Measurements from ENCODE around the gene WDR47.
"Not testable (repeated sequence)": the region's sequence is repeated elsewhere in the genome, so short reads cannot be mapped to it uniquely, and the experiment has no call there.

WDR47 gene

DNA sequence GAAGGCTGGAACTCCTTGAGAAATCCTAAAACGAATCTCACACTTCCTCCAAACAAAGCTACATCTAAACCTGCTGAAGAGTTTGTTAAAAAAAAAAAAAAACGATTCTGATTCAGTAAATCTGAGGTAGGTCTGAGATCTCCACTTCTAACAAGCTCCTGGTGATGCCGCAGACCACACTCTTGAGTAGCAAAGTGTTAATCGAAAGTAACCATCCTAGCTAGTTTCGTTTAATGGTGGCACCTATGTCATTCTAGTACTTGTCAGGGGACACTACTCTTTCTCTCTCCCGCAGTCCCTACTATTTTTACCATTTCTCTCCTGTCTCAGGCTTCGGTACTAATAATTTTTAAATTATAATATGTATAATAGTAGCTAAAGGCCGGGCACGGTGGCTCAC lies 80.7 kb downstream of the WDR47 start:
- H3K27ac ChIP-seq (ENCODE audit: low read length) = no peak overlapping the region
- H3K9me3 ChIP-seq (ENCODE audit: control insufficient read depth in 1 of 2, low read length in 2 of 2) = no peaks in the 10 kb centered on the region
- H3K4me3 ChIP-seq (ENCODE audit: low read depth in 1 of 2, low read length in 2 of 2) = no peak overlapping the region
- no peaks in the 10 kb centered on the region for H3K36me3 ChIP-seq (ENCODE audit: control insufficient read depth in 1 of 2, insufficient read depth in 2 of 2, low read length in 2 of 2)
- H3K4me1 ChIP-seq (ENCODE audit: control insufficient read depth in 1 of 2, insufficient read depth in 2 of 2, low read length in 2 of 2) = peaks cover 10 to 14% of the 10 kb centered on the region in 2 donors
- H3K27me3 ChIP-seq (ENCODE audit: low read depth, low read length) = no peaks in the 10 kb centered on the region

DNA sequence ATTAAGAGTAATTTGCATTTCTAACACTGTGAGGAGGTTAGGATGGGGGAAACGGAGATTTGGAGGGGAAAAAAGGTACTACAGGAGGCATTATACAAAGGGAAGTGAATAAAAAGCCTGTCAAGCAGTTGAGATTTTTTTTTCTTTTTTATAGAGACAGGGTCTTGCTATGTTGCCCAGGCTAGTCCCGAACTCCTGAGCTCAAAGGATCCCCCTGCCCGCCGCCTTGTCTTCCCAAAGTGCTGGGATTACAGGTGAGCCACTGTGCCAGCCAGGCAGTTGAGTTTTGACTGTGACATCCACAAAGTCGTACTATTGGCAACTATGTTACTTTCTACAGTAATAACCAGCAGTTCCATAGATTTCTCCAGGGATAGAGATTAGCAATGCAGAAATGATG lies 81.2 kb downstream of the WDR47 start:
- Histone ChIP-seq H3K27ac (ENCODE audit: low read length) (no peak overlapping the region), H3K4me1 (ENCODE audit: control insufficient read depth in 1 of 2, insufficient read depth in 2 of 2, low read length in 2 of 2) (peaks cover 10 to 14% of the 10 kb centered on the region in 2 donors)

DNA sequence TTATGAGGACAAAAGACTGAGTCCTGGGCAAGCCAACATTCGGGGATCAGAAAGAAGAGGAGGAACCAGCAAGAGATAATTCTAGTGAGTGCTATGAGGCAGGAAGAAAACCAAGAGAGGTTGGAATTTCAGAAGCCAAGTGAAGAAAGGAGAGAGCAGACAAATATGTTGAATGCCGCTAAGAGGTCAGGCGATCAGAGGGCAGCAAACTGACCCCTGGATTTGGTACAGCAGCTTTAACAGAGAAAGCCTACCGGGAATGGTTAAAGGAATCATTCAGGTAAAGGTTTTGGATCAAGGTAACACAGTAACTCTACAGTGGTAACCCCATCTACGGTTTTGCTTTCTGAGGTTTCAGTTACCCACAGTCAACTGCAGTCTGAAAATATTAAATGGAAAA lies 84.0 kb downstream of the WDR47 start:
- H3K4me3 ChIP-seq (ENCODE audit: low read depth in 1 of 2, low read length in 2 of 2) = no peak overlapping the region
- no peaks in the 10 kb centered on the region for H3K27me3 ChIP-seq (ENCODE audit: low read depth, low read length)
- H3K27ac ChIP-seq (ENCODE audit: low read length) = no peak overlapping the region
- H3K4me1 ChIP-seq (ENCODE audit: control insufficient read depth in 1 of 2, insufficient read depth in 2 of 2, low read length in 2 of 2) = peaks cover 10 to 14% of the 10 kb centered on the region in 2 donors
- H3K9me3 ChIP-seq (ENCODE audit: control insufficient read depth in 1 of 2, low read length in 2 of 2) = no peaks in the 10 kb centered on the region
- H3K36me3 ChIP-seq (ENCODE audit: control insufficient read depth in 1 of 2, insufficient read depth in 2 of 2, low read length in 2 of 2) = peaks cover 0 to 10% of the 10 kb centered on the region in 2 donors

More for the DNA sequence above, 81.2 kb downstream of the WDR47 start:
- Histone ChIP-seq H3K27me3 (ENCODE audit: low read depth, low read length) (no peaks in the 10 kb centered on the region), H3K9me3 (ENCODE audit: control insufficient read depth in 1 of 2, low read length in 2 of 2) (no peaks in the 10 kb centered on the region), H3K36me3 (ENCODE audit: control insufficient read depth in 1 of 2, insufficient read depth in 2 of 2, low read length in 2 of 2) (no peaks in the 10 kb centered on the region), H3K4me3 (ENCODE audit: low read depth in 1 of 2, low read length in 2 of 2) (no peak overlapping the region)

DNA sequence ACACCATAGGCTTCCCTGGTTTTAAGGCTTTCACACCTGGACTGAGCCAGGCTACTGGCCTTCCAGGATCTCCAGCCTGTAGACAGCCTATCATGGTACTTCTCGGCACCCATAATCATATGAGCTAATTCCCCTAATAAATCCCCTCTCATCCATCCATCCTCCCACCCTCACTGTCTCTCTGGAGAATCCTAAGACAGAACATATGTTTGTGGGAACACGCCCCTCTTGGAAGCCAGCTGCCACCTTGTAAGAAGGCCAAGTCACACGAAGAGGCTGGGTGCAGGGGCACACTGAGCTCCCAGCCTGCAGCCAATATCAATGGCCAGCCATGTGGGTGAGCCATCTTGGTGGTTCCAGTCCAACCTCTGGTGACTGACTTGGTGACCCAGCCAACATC lies 86.0 kb downstream of the WDR47 start:
- Histone ChIP-seq H3K27me3 (ENCODE audit: low read depth, low read length) (no peaks in the 10 kb centered on the region), H3K36me3 (ENCODE audit: control insufficient read depth in 1 of 2, insufficient read depth in 2 of 2, low read length in 2 of 2) (peaks cover 0 to 10% of the 10 kb centered on the region in 2 donors), H3K27ac (ENCODE audit: low read length) (no peak overlapping the region), H3K9me3 (ENCODE audit: control insufficient read depth in 1 of 2, low read length in 2 of 2) (no peaks in the 10 kb centered on the region), H3K4me3 (ENCODE audit: low read depth in 1 of 2, low read length in 2 of 2) (no peak overlapping the region), H3K4me1 (ENCODE audit: control insufficient read depth in 1 of 2, insufficient read depth in 2 of 2, low read length in 2 of 2) (peaks cover under 1 to 3% of the 10 kb centered on the region in 2 donors)

DNA sequence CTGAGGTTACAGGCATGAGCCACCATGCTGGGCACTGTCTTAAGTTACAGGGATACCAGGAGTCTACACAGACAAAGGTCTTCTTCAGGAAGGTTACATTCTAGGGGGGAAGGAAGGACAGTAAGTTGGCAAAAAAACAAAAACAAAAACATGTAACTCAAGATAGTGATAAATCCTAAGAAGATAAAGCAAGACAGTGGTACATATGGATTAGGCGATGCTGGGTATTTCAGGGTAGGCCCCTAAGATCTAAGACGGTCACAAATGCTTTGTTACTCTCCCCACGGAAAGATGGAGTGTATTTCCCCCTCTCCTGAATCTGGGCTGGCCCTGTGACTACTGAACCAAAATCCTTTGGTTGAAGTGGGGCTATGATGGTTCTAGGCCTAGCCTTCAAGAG lies 86.8 kb downstream of the WDR47 start:
- Histone ChIP-seq H3K9me3 (ENCODE audit: control insufficient read depth in 1 of 2, low read length in 2 of 2) (no peaks in the 10 kb centered on the region), H3K36me3 (ENCODE audit: control insufficient read depth in 1 of 2, insufficient read depth in 2 of 2, low read length in 2 of 2) (peaks cover 0 to 10% of the 10 kb centered on the region in 2 donors), H3K27ac (ENCODE audit: low read length) (no peak overlapping the region), H3K4me1 (ENCODE audit: control insufficient read depth in 1 of 2, insufficient read depth in 2 of 2, low read length in 2 of 2) (no peaks in the 10 kb centered on the region), H3K27me3 (ENCODE audit: low read depth, low read length) (no peaks in the 10 kb centered on the region), H3K4me3 (ENCODE audit: low read depth in 1 of 2, low read length in 2 of 2) (no peak overlapping the region)

DNA sequence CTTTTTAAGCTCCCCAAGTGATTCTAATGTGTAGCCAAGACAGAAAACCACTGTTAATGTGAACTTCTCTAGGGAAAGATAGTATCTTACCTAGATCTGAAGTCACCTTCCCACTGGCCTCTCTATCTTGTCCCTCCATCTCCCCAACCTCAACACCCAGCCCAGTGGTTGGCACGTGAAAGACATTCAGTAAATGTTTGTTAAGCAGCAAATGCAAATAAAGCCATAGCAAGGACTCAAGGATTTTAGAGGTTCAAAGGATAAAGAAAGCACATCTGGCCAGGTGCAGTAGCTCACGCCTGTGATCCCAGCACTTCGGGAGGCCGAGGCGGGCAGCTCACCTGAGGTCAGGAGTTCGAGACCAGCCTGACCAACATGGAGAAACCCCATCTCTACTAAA lies 88.5 kb downstream of the WDR47 start:
- H3K9me3 ChIP-seq (ENCODE audit: control insufficient read depth in 1 of 2, low read length in 2 of 2) = no peaks in the 10 kb centered on the region
- peaks cover under 1 to 6% of the 10 kb centered on the region in 2 donors for H3K4me1 ChIP-seq (ENCODE audit: control insufficient read depth in 1 of 2, insufficient read depth in 2 of 2, low read length in 2 of 2)
- H3K27me3 ChIP-seq (ENCODE audit: low read depth, low read length) = no peaks in the 10 kb centered on the region
- H3K27ac ChIP-seq (ENCODE audit: low read length) = no peak overlapping the region
- H3K36me3 ChIP-seq (ENCODE audit: control insufficient read depth in 1 of 2, insufficient read depth in 2 of 2, low read length in 2 of 2) = peaks cover 0 to 10% of the 10 kb centered on the region in 2 donors
- H3K4me3 ChIP-seq (ENCODE audit: low read depth in 1 of 2, low read length in 2 of 2) = no peak overlapping the region

DNA sequence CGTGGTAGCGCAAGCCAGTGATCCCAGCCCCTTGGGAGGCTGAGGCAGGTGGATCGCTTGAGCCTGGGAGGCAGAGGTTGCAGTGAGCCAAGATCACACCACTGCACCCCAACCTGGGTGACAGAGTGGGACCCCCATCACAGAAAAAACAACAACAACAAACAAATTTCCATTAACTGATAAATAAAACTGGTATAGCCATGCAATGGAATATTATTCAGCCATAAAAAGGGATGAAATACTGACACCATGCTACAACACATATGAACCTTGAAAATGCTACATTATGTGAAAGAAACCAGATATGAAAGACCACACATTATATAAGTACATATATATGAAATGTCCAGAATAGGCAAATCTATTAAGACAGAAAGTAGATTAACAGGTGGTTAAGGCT lies 90.7 kb downstream of the WDR47 start:
- Histone ChIP-seq H3K4me3 (ENCODE audit: low read depth in 1 of 2, low read length in 2 of 2) (no peak overlapping the region), H3K27ac (ENCODE audit: low read length) (no peak overlapping the region), H3K4me1 (ENCODE audit: control insufficient read depth in 1 of 2, insufficient read depth in 2 of 2, low read length in 2 of 2) (peaks cover 8 to 15% of the 10 kb centered on the region in 2 donors), H3K27me3 (ENCODE audit: low read depth, low read length) (no peaks in the 10 kb centered on the region), H3K9me3 (ENCODE audit: control insufficient read depth in 1 of 2, low read length in 2 of 2) (no peaks in the 10 kb centered on the region), H3K36me3 (ENCODE audit: control insufficient read depth in 1 of 2, insufficient read depth in 2 of 2, low read length in 2 of 2) (peaks cover 3 to 21% of the 10 kb centered on the region in 2 donors)

DNA sequence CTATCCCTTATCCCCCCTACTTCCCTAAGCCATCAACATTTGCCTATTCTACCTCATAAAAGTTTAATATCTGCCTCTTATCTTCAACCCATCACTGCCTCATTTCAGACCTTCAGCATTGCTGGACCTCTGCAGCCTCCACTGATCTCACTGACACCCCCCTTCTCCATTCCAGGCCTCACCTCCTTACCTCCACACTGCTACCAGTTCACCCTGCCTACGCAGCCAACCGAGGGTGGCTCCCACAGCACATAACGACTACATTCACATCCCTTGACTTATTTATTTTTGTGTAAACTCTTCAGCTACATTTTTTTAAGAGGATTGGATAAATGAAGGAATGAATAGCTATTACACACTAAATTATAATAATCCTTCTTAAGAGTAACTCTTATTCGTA lies 92.9 kb downstream of the WDR47 start:
- Histone ChIP-seq H3K27ac (ENCODE audit: low read length) (no peak overlapping the region), H3K4me1 (ENCODE audit: control insufficient read depth in 1 of 2, insufficient read depth in 2 of 2, low read length in 2 of 2) (peaks cover 8 to 15% of the 10 kb centered on the region in 2 donors), H3K27me3 (ENCODE audit: low read depth, low read length) (no peaks in the 10 kb centered on the region), H3K4me3 (ENCODE audit: low read depth in 1 of 2, low read length in 2 of 2) (no peak overlapping the region), H3K9me3 (ENCODE audit: control insufficient read depth in 1 of 2, low read length in 2 of 2) (no peaks in the 10 kb centered on the region), H3K36me3 (ENCODE audit: control insufficient read depth in 1 of 2, insufficient read depth in 2 of 2, low read length in 2 of 2) (peaks cover 8 to 14% of the 10 kb centered on the region in 2 donors)

DNA sequence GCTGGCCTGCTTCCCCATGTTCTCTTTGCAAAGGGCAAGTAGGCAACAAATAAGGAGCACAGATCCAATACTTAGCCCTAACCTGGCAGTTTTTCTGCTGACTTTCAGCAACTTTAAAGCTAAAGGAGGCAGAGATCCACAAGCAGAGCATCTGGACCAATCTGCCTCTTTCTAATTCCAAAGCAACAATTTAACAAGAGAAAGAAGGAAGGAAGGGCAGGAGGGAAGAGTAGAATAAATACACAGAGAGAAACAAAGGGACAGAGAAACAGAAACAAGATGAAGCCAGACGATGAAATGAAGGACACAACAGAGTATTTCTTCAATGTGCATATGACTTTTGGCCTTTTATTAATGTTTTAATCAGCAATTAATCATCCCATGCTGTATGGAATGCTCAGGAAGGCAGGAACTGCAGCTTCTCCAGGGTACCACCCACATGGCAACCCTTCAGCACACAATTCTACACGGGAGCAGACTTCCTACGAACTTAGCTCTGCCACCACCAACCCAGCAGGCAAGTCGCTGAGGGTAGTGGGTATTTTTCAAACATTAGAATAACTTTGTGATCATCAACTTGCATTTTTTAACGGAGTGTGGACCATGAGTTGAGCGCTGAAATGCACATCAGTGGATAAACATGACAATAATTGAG lies 93.9 kb downstream of the WDR47 start:
- Histone ChIP-seq H3K36me3 (ENCODE audit: control insufficient read depth in 1 of 2, insufficient read depth in 2 of 2, low read length in 2 of 2) (peaks cover 8 to 17% of the 10 kb centered on the region in 2 donors), H3K4me3 (ENCODE audit: low read depth in 1 of 2, low read length in 2 of 2) (peak overlapping the region in 1 of 2 donors; percentile 26), H3K4me1 (ENCODE audit: control insufficient read depth in 1 of 2, insufficient read depth in 2 of 2, low read length in 2 of 2) (peaks cover 8 to 15% of the 10 kb centered on the region in 2 donors), H3K27me3 (ENCODE audit: low read depth, low read length) (no peaks in the 10 kb centered on the region), H3K27ac (ENCODE audit: low read length) (peak overlapping the region; percentile 32), H3K9me3 (ENCODE audit: control insufficient read depth in 1 of 2, low read length in 2 of 2) (no peaks in the 10 kb centered on the region)

DNA sequence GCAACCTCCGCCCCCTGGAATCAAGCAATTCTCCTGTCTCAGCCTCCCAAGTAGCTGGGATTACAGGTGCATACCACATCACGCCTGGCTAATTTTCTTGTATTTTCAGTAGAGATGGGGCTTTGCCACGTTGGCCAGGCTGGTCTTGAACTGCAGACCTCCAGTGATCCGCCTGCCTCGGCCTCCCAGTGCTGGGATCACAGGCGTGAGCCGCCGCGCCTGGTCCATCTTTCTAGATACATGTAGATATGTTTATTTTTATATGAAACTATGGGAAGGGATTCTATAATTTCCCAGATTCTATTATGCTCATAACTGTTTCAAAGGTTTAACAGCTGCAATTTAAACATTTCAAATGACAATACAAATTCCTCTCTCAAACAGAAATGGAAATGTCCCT lies 105.7 kb downstream of the WDR47 start:
- Histone ChIP-seq H3K4me3 (ENCODE audit: low read depth in 1 of 2, low read length in 2 of 2) (no peak overlapping the region), H3K4me1 (ENCODE audit: control insufficient read depth in 1 of 2, insufficient read depth in 2 of 2, low read length in 2 of 2) (no peaks in the 10 kb centered on the region), H3K36me3 (ENCODE audit: control insufficient read depth in 1 of 2, insufficient read depth in 2 of 2, low read length in 2 of 2) (peaks cover 75 to 81% of the 10 kb centered on the region in 2 donors)

DNA sequence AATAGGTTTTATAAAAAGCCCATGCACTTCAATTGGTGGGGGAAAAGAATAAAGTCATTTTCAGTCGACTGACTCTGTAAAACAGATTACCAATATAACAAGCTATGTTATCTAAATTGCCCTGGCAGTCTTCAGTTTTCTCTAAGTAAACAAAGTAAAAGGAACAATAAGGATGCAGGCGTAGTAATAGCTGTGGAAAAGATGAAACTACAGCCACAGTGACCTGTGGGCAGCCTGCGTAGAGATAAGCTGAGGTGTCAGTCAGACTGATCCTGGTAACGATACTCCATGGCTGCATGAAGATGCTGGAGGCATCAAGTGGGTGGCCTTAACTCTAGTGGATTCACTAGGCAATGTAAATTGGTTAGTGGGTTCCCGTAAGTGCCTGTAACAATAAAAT lies 108.0 kb downstream of the WDR47 start:
- H3K27me3 ChIP-seq (ENCODE audit: low read depth, low read length) = no peaks in the 10 kb centered on the region

More for the DNA sequence above, 105.7 kb downstream of the WDR47 start:
- H3K9me3 ChIP-seq (ENCODE audit: control insufficient read depth in 1 of 2, low read length in 2 of 2) = no peaks in the 10 kb centered on the region
- no peak overlapping the region for H3K27ac ChIP-seq (ENCODE audit: low read length)
- H3K27me3 ChIP-seq (ENCODE audit: low read depth, low read length) = no peaks in the 10 kb centered on the region

DNA sequence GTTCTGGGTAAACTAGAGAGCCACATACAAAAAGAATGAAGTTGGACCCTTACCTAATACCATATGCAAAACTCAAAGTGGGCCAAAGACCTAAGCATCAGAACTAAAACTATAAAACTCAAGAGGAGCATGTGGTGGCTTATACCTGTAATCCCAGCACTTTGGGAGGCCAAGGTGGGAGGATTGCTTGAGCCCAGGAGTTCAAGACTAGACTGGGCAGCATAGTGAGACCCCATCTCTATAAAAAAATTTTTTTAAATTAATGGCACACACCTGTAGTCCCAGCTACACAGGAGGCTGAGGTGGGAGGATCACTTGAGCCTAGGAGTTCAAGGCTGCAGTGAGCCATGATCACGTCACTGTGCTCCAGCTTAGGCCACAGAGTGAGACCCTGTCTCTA lies 114.3 kb downstream of the WDR47 start:
- H3K9me3 ChIP-seq (ENCODE audit: control insufficient read depth in 1 of 2, low read length in 2 of 2) = not testable (repeated sequence)
- H3K36me3 ChIP-seq (ENCODE audit: control insufficient read depth in 1 of 2, insufficient read depth in 2 of 2, low read length in 2 of 2) = peaks cover 49 to 87% of the 10 kb centered on the region in 2 donors

More for the DNA sequence above, 108.0 kb downstream of the WDR47 start:
- H3K9me3 ChIP-seq (ENCODE audit: control insufficient read depth in 1 of 2, low read length in 2 of 2) = no peaks in the 10 kb centered on the region
- H3K27ac ChIP-seq (ENCODE audit: low read length) = no peak overlapping the region
- H3K36me3 ChIP-seq (ENCODE audit: control insufficient read depth in 1 of 2, insufficient read depth in 2 of 2, low read length in 2 of 2) = peaks cover 80 to 91% of the 10 kb centered on the region in 2 donors
- no peak overlapping the region for H3K4me3 ChIP-seq (ENCODE audit: low read depth in 1 of 2, low read length in 2 of 2)
- H3K4me1 ChIP-seq (ENCODE audit: control insufficient read depth in 1 of 2, insufficient read depth in 2 of 2, low read length in 2 of 2) = no peaks in the 10 kb centered on the region

More for the DNA sequence above, 114.3 kb downstream of the WDR47 start:
- H3K27me3 ChIP-seq (ENCODE audit: low read depth, low read length); H3K4me3 ChIP-seq (ENCODE audit: low read depth in 1 of 2, low read length in 2 of 2); H3K4me1 ChIP-seq (ENCODE audit: control insufficient read depth in 1 of 2, insufficient read depth in 2 of 2, low read length in 2 of 2); H3K27ac ChIP-seq (ENCODE audit: low read length): not testable (repeated sequence)
